SK-N-MC (cell line): ENCODE results near the gene SV2C.

ENCODE experiments used
- DNase-seq: peaks from one replicate; pipeline ENCODE4 v3.0.0-alpha.2; 2011; ENCODE audit warnings: low read depth, low spot score
- H3K27ac ChIP-seq: fragments of 200-600 bp; sonication (generic); 2 replicates; pipeline ENCODE4 v1.5.1; 2016; ENCODE audit warnings: mixed run types
- H3K36me3 ChIP-seq: fragments of 200-600 bp; sonication (generic); 2 replicates; pipeline ENCODE4 v1.6.1; 2017; ENCODE audit warnings: antibody characterized with exemption, low read length, mixed read lengths; ENCODE audit not compliant: insufficient read depth
- H3K4me3 ChIP-seq: fragments of 200-600 bp; sonication (generic); 2 replicates; pipeline ENCODE4 v1.5.1; 2016
- H3K9ac ChIP-seq: fragments of 200-600 bp; sonication (generic); 2 replicates; pipeline ENCODE4 v1.8.0; 2017; ENCODE audit warnings: mixed run types, mixed read lengths; ENCODE audit not compliant: insufficient read length
- H3K9me3 ChIP-seq: fragments of 200-600 bp; sonication (generic); 2 replicates; pipeline ENCODE4 v1.6.1; 2017; ENCODE audit warnings: low read depth, mild to moderate bottlenecking, antibody characterized with exemption, low read length, moderate library complexity, mixed read lengths
- EZH2 ChIP-seq: fragments of 200-600 bp; sonication (generic); IDR thresholded peaks from one replicate; pipeline ENCODE4 v1.6.1; 2017; ENCODE audit warnings: antibody characterized with exemption
- FOXP2 ChIP-seq: optimal IDR thresholded peaks from 2 replicates; pipeline ENCODE3; 2011; ENCODE audit warnings: mild to moderate bottlenecking, moderate library complexity; ENCODE audit not compliant: insufficient read depth; ENCODE audit errors: extremely low read length, control extremely low read depth
- POLR2AphosphoS5 ChIP-seq: IDR thresholded peaks from 2 replicates; pipeline ENCODE4 v1.6.1; 2012; ENCODE audit warnings: mild to moderate bottlenecking, low read depth, low read length, borderline replicate concordance

The SV2C gene

DNA sequence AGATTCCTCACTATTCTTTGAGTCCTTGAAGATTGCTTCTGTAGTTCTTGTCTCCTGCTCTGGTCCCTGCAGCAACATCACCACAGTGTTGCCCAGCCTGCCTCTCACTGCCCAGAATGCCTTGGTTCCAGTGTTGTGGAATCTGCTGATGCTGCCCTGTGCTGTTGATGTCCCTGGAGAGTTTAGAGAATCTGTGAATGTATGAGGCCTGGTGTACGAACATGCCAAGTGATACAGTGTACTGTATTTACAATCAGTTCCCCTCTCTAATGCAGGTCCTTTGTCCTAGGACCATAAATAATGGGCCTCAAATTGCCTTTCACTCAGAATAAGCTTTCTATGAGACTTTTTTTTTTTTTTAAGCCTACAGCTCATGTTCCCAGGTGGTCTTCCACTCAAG lies 8.2 kb downstream of the SV2C start:
- DNase-seq = no peak
- no peak for TF ChIP-seq EZH2
- TF ChIP-seq POLR2AphosphoS5 = no peak
- Histone ChIP-seq H3K27ac (no peak overlapping the region), H3K9ac (no peak overlapping the region), H3K9me3 (no peaks in the 10 kb centered on the region), H3K36me3 (no peaks in the 10 kb centered on the region), H3K4me3 (no peak overlapping the region)

DNA sequence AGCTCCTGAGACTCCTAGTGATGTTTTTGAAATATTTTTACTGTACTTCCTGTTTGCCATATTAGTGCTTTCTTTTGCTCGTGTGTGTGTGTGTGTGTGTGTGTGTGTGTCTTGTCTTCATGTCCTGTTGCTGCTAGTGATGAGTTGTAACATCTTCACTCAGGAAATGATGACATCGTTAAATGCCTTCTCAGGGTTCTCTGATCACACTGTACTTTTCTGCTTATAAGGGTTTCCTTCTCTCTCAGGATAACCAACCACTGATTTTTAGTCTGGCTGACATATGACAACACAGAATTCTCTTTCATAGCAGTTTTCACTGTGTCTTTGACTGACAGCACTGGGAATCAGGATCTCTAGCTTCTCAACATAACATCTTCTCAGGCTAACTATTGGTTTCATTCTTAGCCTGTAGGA lies 16.1 kb downstream of the SV2C start:
- Histone ChIP-seq H3K9ac (no peak overlapping the region), H3K27ac (no peak overlapping the region), H3K36me3 (no peaks in the 10 kb centered on the region), H3K4me3 (no peak overlapping the region), H3K9me3 (no peaks in the 10 kb centered on the region)
- TF ChIP-seq POLR2AphosphoS5 (no peak), EZH2 (no peak), FOXP2 (no peak)
- no peak for DNase-seq

DNA sequence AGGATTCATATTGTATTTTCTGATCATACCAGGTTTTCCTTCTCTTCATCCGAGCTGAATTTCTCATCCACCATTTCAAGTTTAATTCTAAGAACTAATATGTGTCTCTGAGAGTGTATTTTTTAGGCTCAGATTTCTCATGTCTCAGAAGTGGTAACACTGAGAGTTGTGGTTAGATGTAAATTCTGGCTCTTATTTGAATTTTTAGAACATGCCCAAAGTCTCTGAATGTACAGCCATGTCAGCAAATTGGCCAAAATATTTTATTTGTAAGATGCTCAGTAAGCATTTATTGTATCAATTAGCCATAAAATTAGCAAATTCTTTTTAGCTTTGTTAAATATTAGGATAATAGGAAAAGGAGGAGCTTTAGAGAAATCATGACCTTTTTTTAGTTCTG lies 16.6 kb downstream of the SV2C start:
- no peak for TF ChIP-seq FOXP2
- H3K36me3 ChIP-seq = no peaks in the 10 kb centered on the region
- H3K9me3 ChIP-seq = no peaks in the 10 kb centered on the region
- H3K27ac ChIP-seq = no peak overlapping the region
- no peak for DNase-seq
- H3K9ac ChIP-seq = no peak overlapping the region
- no peak overlapping the region for H3K4me3 ChIP-seq

DNA sequence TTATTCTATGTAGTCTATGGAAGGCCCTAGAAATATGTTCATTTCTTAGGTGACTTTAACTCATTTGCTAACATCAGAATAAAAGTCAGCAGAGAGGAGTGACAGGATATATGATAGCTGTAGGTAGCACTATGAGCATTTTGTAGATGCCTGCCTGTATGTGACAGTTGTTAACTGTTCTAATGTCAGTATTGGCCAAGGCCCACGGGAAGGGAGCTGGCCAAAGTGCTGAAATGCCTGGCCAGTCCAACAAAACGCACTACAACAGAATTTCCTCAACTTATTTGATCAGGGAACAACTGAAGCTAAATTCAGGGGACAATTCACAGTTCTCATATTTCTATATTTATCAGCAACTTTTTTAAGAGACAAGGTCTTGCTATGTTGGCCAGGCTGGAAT lies 20.8 kb downstream of the SV2C start:
- DNase-seq = no peak
- Histone ChIP-seq H3K9me3 (no peaks in the 10 kb centered on the region), H3K27ac (no peak overlapping the region), H3K36me3 (no peaks in the 10 kb centered on the region), H3K4me3 (no peak overlapping the region), H3K9ac (no peak overlapping the region)
- TF ChIP-seq FOXP2 = no peak
- TF ChIP-seq POLR2AphosphoS5 = no peak
- TF ChIP-seq EZH2 = no peak

DNA sequence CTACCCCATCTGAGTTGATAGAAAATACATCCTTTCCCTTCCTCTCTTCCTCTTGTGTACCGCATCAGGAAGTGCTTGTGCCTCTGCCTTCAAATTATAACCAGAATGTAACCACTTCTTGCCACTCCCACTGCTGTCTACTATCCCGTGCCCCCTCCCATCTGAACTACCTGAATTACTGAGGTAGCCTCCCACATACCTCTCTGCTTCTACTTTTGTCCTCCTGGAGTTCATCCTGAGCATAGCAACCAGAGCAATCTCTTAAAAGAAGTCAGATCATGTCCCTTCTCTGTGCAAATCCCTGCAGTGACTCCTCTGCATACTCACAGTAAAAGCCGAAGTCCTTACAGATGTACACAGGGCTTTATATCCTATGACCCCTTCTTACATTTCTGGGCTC lies 23.0 kb downstream of the SV2C start:
- no peak for DNase-seq
- Histone ChIP-seq H3K27ac (no peak overlapping the region), H3K4me3 (no peak overlapping the region), H3K36me3 (no peaks in the 10 kb centered on the region), H3K9me3 (no peaks in the 10 kb centered on the region), H3K9ac (no peak overlapping the region)
- TF ChIP-seq POLR2AphosphoS5 = no peak
- TF ChIP-seq FOXP2 = no peak
- TF ChIP-seq EZH2 = no peak

DNA sequence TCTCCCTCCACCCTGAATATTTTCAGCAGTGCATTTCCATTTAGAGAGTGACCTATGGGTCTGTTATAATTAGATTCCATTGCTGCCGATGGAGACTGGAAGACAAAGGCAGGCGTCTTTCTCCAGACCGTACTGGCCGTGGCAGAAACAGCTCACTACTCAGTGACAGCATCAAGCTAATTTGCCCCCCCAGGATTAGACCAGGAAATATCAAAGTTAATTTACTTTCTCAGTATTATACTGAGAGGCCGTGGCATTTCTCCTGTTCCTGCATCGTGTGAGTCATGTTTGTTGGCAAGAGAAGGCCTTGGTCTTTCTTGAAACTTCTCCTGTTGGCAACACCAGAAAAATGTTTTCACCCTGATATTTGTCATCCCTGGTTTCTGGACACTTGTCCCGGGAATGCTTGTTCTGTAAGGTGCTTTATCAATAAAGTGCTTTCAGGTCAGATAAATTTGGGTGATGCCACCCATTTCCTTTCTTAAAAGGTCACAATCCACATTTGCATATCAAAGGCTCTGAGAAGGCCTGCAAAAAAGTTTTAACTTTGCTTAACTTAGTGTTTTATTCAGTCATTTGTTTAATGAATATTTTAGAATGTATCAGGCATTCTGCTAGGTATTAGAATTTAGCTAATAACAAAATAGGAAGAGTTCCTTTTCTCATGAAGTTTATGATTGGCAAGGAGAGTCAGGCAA lies 28.4 kb downstream of the SV2C start:
- no peak for TF ChIP-seq FOXP2
- no peak for TF ChIP-seq EZH2
- TF ChIP-seq POLR2AphosphoS5 = no peak
- Histone ChIP-seq H3K4me3 (no peak overlapping the region), H3K36me3 (no peaks in the 10 kb centered on the region), H3K9me3 (no peaks in the 10 kb centered on the region), H3K9ac (no peak overlapping the region), H3K27ac (no peak overlapping the region)
- no peak for DNase-seq

DNA sequence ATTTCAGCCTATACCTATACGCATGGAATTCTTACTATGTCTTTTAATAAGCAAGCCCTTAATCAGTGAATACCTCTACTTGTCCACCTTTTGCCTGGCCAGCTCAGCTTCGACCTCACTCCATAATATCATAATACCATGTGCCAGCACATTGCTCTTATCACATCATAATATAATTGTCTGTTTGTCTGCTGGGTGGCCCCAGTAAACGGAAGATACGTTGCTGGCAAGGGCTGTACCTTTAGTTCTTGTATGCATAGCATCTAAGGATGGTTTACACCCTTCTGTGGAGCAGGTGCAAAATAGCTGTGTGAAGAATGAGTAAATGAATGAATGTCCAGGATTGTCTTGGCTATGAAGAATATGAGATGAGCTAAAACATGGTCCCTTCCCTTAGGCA lies 29.9 kb downstream of the SV2C start:
- Histone ChIP-seq H3K27ac (no peak overlapping the region), H3K36me3 (no peaks in the 10 kb centered on the region), H3K9me3 (no peaks in the 10 kb centered on the region), H3K4me3 (no peak overlapping the region), H3K9ac (no peak overlapping the region)
- TF ChIP-seq EZH2 = no peak
- no peak for TF ChIP-seq FOXP2
- TF ChIP-seq POLR2AphosphoS5 = no peak
- DNase-seq = no peak

DNA sequence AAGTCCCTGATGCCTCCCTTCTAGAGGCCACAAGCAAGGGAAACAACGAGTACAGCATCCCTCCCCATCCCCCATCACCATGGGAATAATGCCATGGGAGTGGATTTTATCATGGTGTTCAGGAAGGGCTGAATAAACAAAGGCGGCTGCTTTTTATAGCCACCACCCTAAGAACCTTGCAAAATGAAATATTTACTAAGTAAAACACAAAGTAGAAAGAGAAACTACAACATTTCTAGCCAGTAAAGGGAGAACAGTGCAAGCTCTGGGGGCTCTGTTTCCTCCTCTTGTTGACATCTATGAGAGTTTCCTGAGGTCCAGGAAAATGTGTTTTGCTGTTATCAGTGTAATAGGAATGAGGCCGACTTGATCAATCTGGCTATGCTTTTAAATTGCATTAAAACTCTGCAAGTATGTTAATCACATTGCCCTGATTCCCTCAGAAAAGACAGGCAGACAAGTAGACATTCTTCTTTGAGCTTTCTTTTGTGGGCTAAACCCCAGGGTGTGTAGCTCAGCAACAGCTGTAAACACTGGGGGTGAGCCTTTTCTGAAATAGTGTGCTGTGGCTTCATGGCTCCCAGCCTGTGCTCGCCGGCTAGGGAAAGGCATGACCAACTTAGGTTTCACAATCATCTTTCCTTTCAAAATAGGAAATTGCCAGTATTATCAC lies 31.1 kb downstream of the SV2C start:
- Histone ChIP-seq H3K4me3 (peak overlapping the region; percentile 11; the same call in 1 of the 2 replicates), H3K27ac (no peak overlapping the region), H3K36me3 (no peaks in the 10 kb centered on the region), H3K9ac (no peak overlapping the region), H3K9me3 (no peaks in the 10 kb centered on the region)
- TF ChIP-seq POLR2AphosphoS5 (no peak), FOXP2 (peak; percentile 15)
- DNase-seq = no peak

DNA sequence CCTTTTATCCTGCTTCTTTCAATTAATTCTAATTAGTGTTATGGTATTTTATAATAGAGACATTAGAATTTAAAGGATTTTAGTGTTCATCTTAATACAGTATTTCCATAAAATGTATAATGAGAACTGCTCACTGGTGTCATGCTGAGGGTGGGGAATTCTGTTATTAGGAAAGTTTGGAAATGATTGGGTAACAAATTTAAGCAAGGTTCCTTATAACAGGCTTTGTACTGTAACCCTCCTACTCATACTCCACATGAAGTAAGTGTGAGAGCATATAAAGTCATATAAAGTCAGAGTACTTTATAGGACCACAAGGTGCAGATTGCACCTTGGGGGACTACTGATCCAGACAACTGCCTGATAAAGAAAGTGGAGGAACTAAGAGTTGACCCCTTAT lies 42.2 kb downstream of the SV2C start:
- no peak for DNase-seq
- H3K9me3 ChIP-seq = peaks cover 2% of the 10 kb centered on the region; the same call in 1 of the 2 replicates
- no peak overlapping the region for H3K9ac ChIP-seq
- H3K36me3 ChIP-seq = no peaks in the 10 kb centered on the region
- TF ChIP-seq EZH2 = no peak
- no peak overlapping the region for H3K27ac ChIP-seq
- no peak overlapping the region for H3K4me3 ChIP-seq
